Mesenchymal stem cell (in vitro differentiated cells and primary cell): ENCODE data around the gene MCAM.

Experiments
- DNase-seq: peaks from one replicate; pipeline ENCODE4 v3.0.0-alpha.2; 2013
- H2AFZ ChIP-seq: one replicate; pipeline ENCODE4 v1.6.1; 2013; ENCODE audit warnings: low read depth, mild to moderate bottlenecking, control low read depth, inconsistent platforms, low read length, moderate library complexity
- H2AK5ac ChIP-seq: 2 replicates; pipeline ENCODE4 v1.6.1; 2013; ENCODE audit warnings: low read length, moderate library complexity, mild to moderate bottlenecking, inconsistent platforms; ENCODE audit not compliant: severe bottlenecking
- H2BK120ac ChIP-seq: one replicate; pipeline ENCODE4 v1.6.1; 2013; ENCODE audit warnings: low read depth, mild to moderate bottlenecking, inconsistent platforms, low read length, moderate library complexity
- H2BK12ac ChIP-seq, 2 experiments: one replicate each; pipeline ENCODE4 v1.6.1; 2013; ENCODE audit warnings: inconsistent platforms in 2 of 2, low read length in 2 of 2, mild to moderate bottlenecking in 2 of 2, moderate library complexity in 2 of 2, control low read depth in 1 of 2
- H2BK15ac ChIP-seq: one replicate; pipeline ENCODE4 v1.6.1; 2013; ENCODE audit warnings: mild to moderate bottlenecking, low read depth, inconsistent platforms; ENCODE audit not compliant: poor library complexity, severe bottlenecking
- H2BK5ac ChIP-seq: 2 replicates; pipeline ENCODE4 v1.6.1; 2013; ENCODE audit warnings: low read depth, mild to moderate bottlenecking, low read length, control low read depth, inconsistent platforms; ENCODE audit not compliant: poor library complexity, severe bottlenecking
- H3K14ac ChIP-seq, 2 experiments: one replicate each; pipeline ENCODE4 v1.6.1; 2013; ENCODE audit warnings: inconsistent platforms in 2 of 2, low read length in 2 of 2, control low read depth in 1 of 2, mild to moderate bottlenecking in 1 of 2, moderate library complexity in 1 of 2
- H3K18ac ChIP-seq, 2 experiments: one replicate each; pipeline ENCODE4 v1.6.1; 2013; ENCODE audit warnings: inconsistent platforms in 2 of 2, low read length in 2 of 2, control low read depth in 1 of 2, low read depth in 1 of 2, mild to moderate bottlenecking in 1 of 2
- H3K23ac ChIP-seq, 2 experiments: one replicate each; pipeline ENCODE4 v1.6.1; 2013; ENCODE audit warnings: inconsistent platforms in 2 of 2, low read length in 2 of 2, mild to moderate bottlenecking in 2 of 2, moderate library complexity in 2 of 2, control low read depth in 1 of 2
- H3K27ac ChIP-seq: 2 replicates; pipeline ENCODE4 v1.5.1; 2013; ENCODE audit warnings: mild to moderate bottlenecking, moderate library complexity, low read length, control low read depth, inconsistent platforms; ENCODE audit not compliant: poor library complexity, severe bottlenecking
- H3K27me3 ChIP-seq, 2 experiments: 2 replicates each; pipeline versions ENCODE4 v1.6.1 to v1.7.0; 2013; ENCODE audit warnings: low read length in 2 of 2, mild to moderate bottlenecking in 2 of 2, moderate library complexity in 2 of 2, control low read depth in 1 of 2, inconsistent platforms in 1 of 2; ENCODE audit not compliant: control insufficient read depth in 1 of 2, insufficient read depth in 1 of 2
- H3K36me3 ChIP-seq, 2 experiments: 2 replicates each; pipeline versions ENCODE4 v1.6.1 to v1.7.0; 2013; ENCODE audit warnings: low read length in 2 of 2, control low read depth in 1 of 2, inconsistent platforms in 1 of 2, low read depth in 1 of 2, mild to moderate bottlenecking in 1 of 2; ENCODE audit not compliant: insufficient read depth in 2 of 2, control insufficient read depth in 1 of 2
- H3K4ac ChIP-seq, 2 experiments: one replicate each; pipeline ENCODE4 v1.6.1; 2013; ENCODE audit warnings: inconsistent platforms in 2 of 2, low read length in 2 of 2, mild to moderate bottlenecking in 2 of 2, moderate library complexity in 2 of 2, control low read depth in 1 of 2, low read depth in 1 of 2
- H3K4me1 ChIP-seq: 2 replicates; pipeline ENCODE4 v1.6.1; 2013; ENCODE audit warnings: low read depth, low read length, control low read depth; ENCODE audit not compliant: control insufficient read depth, insufficient read depth
- H3K4me2 ChIP-seq: 2 replicates; pipeline ENCODE4 v1.6.1; 2013; ENCODE audit warnings: low read length, mild to moderate bottlenecking, inconsistent platforms; ENCODE audit not compliant: poor library complexity, severe bottlenecking
- H3K4me3 ChIP-seq, 2 experiments: 2 replicates each; pipeline versions ENCODE4 v1.5.1 to v1.7.0; 2013; ENCODE audit warnings: low read length in 2 of 2, mild to moderate bottlenecking in 2 of 2, control low read depth in 1 of 2, low read depth in 1 of 2; ENCODE audit not compliant: insufficient read depth in 1 of 2
- H3K79me1 ChIP-seq: replicated peaks from 2 replicates; pipeline ENCODE4 v1.6.1; 2013; ENCODE audit warnings: mild to moderate bottlenecking, control low read depth, low read length, inconsistent platforms; ENCODE audit not compliant: poor library complexity, severe bottlenecking
- H3K9ac ChIP-seq: 2 replicates; pipeline ENCODE4 v1.7.0; 2013; ENCODE audit warnings: mild to moderate bottlenecking, low read length, moderate library complexity
- H3K9me3 ChIP-seq: 2 replicates; pipeline ENCODE4 v1.7.0; 2013; ENCODE audit warnings: mild to moderate bottlenecking, low read length; ENCODE audit not compliant: control insufficient read depth
- H4K8ac ChIP-seq: one replicate; pipeline ENCODE4 v1.6.1; 2013; ENCODE audit warnings: inconsistent platforms, mild to moderate bottlenecking, low read length, moderate library complexity
- H4K91ac ChIP-seq: one replicate; pipeline ENCODE4 v1.6.1; 2013; ENCODE audit warnings: mild to moderate bottlenecking, low read length, inconsistent platforms
- WGBS: methylation state at CpG from one replicate; pipeline ENCODE4 v1.1.7; 2013; ENCODE audit warnings: mixed read lengths; 5-methylcytosine and 5-hydroxymethylcytosine counted together

MCAM gene

GRCh38 chr11:119305556-119306372 lies 11.2 kb downstream of the MCAM start:
- H3K9ac ChIP-seq: peak overlapping the region; percentile 67
- no peak overlapping the region for H3K27ac ChIP-seq
- H3K23ac ChIP-seq: no peak overlapping the region
- H2AK5ac ChIP-seq: no peak overlapping the region
- H4K91ac ChIP-seq: no peak overlapping the region
- H2BK15ac ChIP-seq: no peak overlapping the region
- peak overlapping the region in 1 of 2 experiments; percentile 68 for H3K4ac ChIP-seq
- H3K27me3 ChIP-seq: no peaks in the 10 kb centered on the region
- peaks cover 48 to 54% of the 10 kb centered on the region in 2 experiments for H3K36me3 ChIP-seq
- H3K4me3 ChIP-seq: peak overlapping the region in 1 of 2 experiments; percentile 23
- no peak overlapping the region for H3K18ac ChIP-seq
- no peak overlapping the region for H4K8ac ChIP-seq
- H2BK5ac ChIP-seq: no peak overlapping the region
- 98% methylated on average over 6 of the region's 7 CpGs for WGBS
- H2BK120ac ChIP-seq: no peak overlapping the region
- H3K9me3 ChIP-seq: no peaks in the 10 kb centered on the region
- peaks cover 6% of the 10 kb centered on the region for H3K79me1 ChIP-seq
- no peak overlapping the region for H2AFZ ChIP-seq
- no peak overlapping the region for H3K4me2 ChIP-seq
- DNase-seq: peak; percentile 20
- H3K4me1 ChIP-seq: peaks cover 1% of the 10 kb centered on the region
- H2BK12ac ChIP-seq: no peak overlapping the region
- no peak overlapping the region for H3K14ac ChIP-seq

GRCh38 chr11:119303227-119303718 lies 13.7 kb downstream of the MCAM start:
- no peak overlapping the region for H2AFZ ChIP-seq
- H3K36me3 ChIP-seq: peaks cover 34 to 71% of the 10 kb centered on the region in 2 experiments
- H3K79me1 ChIP-seq: peaks cover 11% of the 10 kb centered on the region
- H3K18ac ChIP-seq: no peak overlapping the region
- H3K27ac ChIP-seq: no peak overlapping the region
- H4K8ac ChIP-seq: no peak overlapping the region
- no peaks in the 10 kb centered on the region for H3K4me1 ChIP-seq
- no peak overlapping the region for H2BK5ac ChIP-seq
- H2BK15ac ChIP-seq: no peak overlapping the region
- no peak overlapping the region for H2BK12ac ChIP-seq
- no peak overlapping the region for H3K4me3 ChIP-seq
- no peaks in the 10 kb centered on the region for H3K27me3 ChIP-seq
- no peak overlapping the region for H3K4ac ChIP-seq
- no peak for DNase-seq
- no peak overlapping the region for H4K91ac ChIP-seq
- H3K9ac ChIP-seq: no peak overlapping the region
- H2BK120ac ChIP-seq: no peak overlapping the region
- H3K9me3 ChIP-seq: no peaks in the 10 kb centered on the region
- H3K4me2 ChIP-seq: no peak overlapping the region
- no peak overlapping the region for H2AK5ac ChIP-seq
- H3K23ac ChIP-seq: no peak overlapping the region
- H3K14ac ChIP-seq: no peak overlapping the region
- WGBS: 90% methylated on average over 3 of the region's 5 CpGs

GRCh38 chr11:119300198-119300964 lies 16.5 kb downstream of the MCAM start:
- peaks cover 14% of the 10 kb centered on the region for H3K79me1 ChIP-seq
- H3K9ac ChIP-seq: no peak overlapping the region

GRCh38 chr11:119299416-119299815 lies 17.5 kb downstream of the MCAM start:
- Histone ChIP-seq H3K23ac (no peak overlapping the region), H3K4me3 (no peak overlapping the region), H3K27ac (no peak overlapping the region), H2BK15ac (no peak overlapping the region), H3K18ac (no peak overlapping the region), H3K9me3 (no peaks in the 10 kb centered on the region), H3K4me1 (no peaks in the 10 kb centered on the region), H2BK12ac (no peak overlapping the region), H2BK5ac (no peak overlapping the region), H3K4ac (no peak overlapping the region), H2BK120ac (no peak overlapping the region), H3K14ac (no peak overlapping the region), H4K8ac (no peak overlapping the region), H3K36me3 (peaks cover 28 to 80% of the 10 kb centered on the region in 2 experiments), H3K4me2 (no peak overlapping the region), H3K9ac (no peak overlapping the region), H3K79me1 (peaks cover 14% of the 10 kb centered on the region), H2AK5ac (no peak overlapping the region), H4K91ac (no peak overlapping the region), H3K27me3 (no peaks in the 10 kb centered on the region), H2AFZ (no peak overlapping the region)
- 98% methylated on average over 8 of the region's 9 CpGs for WGBS
- DNase-seq: no peak

More at GRCh38 chr11:119300198-119300964, 16.5 kb downstream of the MCAM start:
- H2AFZ ChIP-seq: no peak overlapping the region
- peaks cover 26 to 84% of the 10 kb centered on the region in 2 experiments for H3K36me3 ChIP-seq
- H2AK5ac ChIP-seq: no peak overlapping the region
- WGBS: 100% methylated on average over 1 of the region's 3 CpGs
- DNase-seq: no peak
- no peak overlapping the region for H2BK15ac ChIP-seq
- H3K23ac ChIP-seq: no peak overlapping the region
- no peak overlapping the region for H3K4me3 ChIP-seq
- no peak overlapping the region for H3K14ac ChIP-seq
- no peak overlapping the region for H4K8ac ChIP-seq
- no peaks in the 10 kb centered on the region for H3K27me3 ChIP-seq
- H4K91ac ChIP-seq: no peak overlapping the region
- H2BK120ac ChIP-seq: no peak overlapping the region
- H3K27ac ChIP-seq: no peak overlapping the region
- H3K4me1 ChIP-seq: no peaks in the 10 kb centered on the region
- no peak overlapping the region for H3K4me2 ChIP-seq
- H3K18ac ChIP-seq: no peak overlapping the region
- H2BK5ac ChIP-seq: no peak overlapping the region
- H3K9me3 ChIP-seq: no peaks in the 10 kb centered on the region
- H3K4ac ChIP-seq: no peak overlapping the region
- H2BK12ac ChIP-seq: no peak overlapping the region
